Measurements from ENCODE around the gene TRAPPC3.

GRCh38 chr1:36126005-36126716 is 23.1 kb downstream of the TRAPPC3 start:
- TF ChIP-seq MYC (IDR thresholded peaks at IDR 0.05; ENCODE audit: low read depth, low read length), result no peak
- TF ChIP-seq MYC (CRISPR knock-in tag; IDR thresholded peaks at IDR 0.05; ENCODE audit: borderline replicate concordance, low read depth), result no peak
- TF ChIP-seq KDM1A (IDR thresholded peaks at IDR 0.05), result peak in 1 of 2 experiments; percentile 34; a peak in 1 of 4 replicates
- TF ChIP-seq ZNF174 (CRISPR knock-in tag; IDR thresholded peaks at IDR 0.05), result no peak
- TF ChIP-seq EP300 (IDR thresholded peaks at IDR 0.05; ENCODE audit: low read length), result no peak
- TF ChIP-seq MXI1 (IDR thresholded peaks at IDR 0.05; ENCODE audit: low read depth, low read length), result no peak

Measured in K562 (cell line).